ENCODE measurements around the gene GALNT15.

GRCh38 chr3:16176391-16177030 is 2.0 kb downstream of the GALNT15 start:
- TF ChIP-seq CTCF (IDR thresholded peaks at IDR 0.05; ENCODE audit: borderline replicate concordance, extremely low read depth, low read length, poor library complexity, severe bottlenecking) (no peak), EZH2 (IDR thresholded peaks at IDR 0.05; ENCODE audit: borderline replicate concordance, low read depth, low read length, severe bottlenecking) (no peak)
